Measurements from ENCODE around the gene SMIM12.

DNA sequence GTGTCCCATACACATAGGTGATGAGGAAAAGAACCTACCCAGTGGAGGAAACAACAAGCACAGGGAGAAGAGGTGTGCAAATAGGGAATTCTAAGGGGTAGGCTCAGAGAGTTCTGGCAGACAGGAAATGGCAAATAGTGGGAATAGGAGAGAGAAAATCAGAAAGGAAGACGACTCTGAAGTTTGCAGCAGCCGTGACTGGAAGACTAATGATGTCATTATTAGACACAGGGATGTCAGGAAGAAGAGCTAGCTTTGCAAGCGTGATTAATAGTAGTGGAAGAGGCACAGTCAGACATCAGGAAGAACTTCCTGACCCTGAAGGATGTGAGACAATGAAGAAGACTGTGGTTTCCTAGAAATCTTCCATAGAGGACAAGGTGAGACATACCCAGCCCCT lies 48.8 kb upstream of the SMIM12 start:
- TF ChIP-seq, protein P1, sequence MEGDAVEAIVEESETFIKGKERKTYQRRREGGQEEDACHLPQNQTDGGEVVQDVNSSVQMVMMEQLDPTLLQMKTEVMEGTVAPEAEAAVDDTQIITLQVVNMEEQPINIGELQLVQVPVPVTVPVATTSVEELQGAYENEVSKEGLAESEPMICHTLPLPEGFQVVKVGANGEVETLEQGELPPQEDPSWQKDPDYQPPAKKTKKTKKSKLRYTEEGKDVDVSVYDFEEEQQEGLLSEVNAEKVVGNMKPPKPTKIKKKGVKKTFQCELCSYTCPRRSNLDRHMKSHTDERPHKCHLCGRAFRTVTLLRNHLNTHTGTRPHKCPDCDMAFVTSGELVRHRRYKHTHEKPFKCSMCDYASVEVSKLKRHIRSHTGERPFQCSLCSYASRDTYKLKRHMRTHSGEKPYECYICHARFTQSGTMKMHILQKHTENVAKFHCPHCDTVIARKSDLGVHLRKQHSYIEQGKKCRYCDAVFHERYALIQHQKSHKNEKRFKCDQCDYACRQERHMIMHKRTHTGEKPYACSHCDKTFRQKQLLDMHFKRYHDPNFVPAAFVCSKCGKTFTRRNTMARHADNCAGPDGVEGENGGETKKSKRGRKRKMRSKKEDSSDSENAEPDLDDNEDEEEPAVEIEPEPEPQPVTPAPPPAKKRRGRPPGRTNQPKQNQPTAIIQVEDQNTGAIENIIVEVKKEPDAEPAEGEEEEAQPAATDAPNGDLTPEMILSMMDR (IDR thresholded peaks at IDR 0.05; ENCODE audit: low read length) = no peak
- no peak for TF ChIP-seq EZH2 (IDR thresholded peaks at IDR 0.05; ENCODE audit: borderline replicate concordance, low read length)
